ENCODE measurements around the gene GRM2. TPM values are rescaled to one million over a fixed set of nuclear protein-coding genes. Genes with fewer than 3 reads are reported as not detected.

GRM2 gene
- total and polyA plus RNA-seq, 2 of the 8 experiments (the other 6 are each of a cell fraction or from before 2014, with no cell fraction given): 3.9 to 10.5 TPM

DNA sequence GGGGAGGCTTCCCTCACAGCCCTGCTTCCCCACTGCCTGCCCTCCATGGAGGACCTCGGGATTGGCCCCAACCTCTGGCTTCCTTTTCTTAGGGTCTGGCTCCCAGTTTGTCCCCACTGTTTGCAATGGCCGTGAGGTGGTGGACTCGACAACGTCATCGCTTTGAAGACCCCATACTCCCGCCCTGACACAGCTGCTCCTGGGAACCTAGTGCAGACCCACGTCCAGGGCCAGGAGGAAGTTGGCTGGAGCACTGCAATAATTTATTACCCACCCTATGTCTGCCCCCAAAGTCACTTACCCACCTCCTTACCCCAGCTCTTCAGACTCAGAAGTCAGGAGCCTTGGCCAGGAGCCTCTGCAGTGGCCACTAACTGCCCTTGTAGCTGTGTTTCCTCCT lies 11.1 kb downstream of the GRM2 start:
- ChIA-PET CTCF (ENCODE audit: partially characterized antibody) (interaction anchor here (0.6 to 4.4 kb wide), 15 partner anchors 9 to 167 kb away, joined by 3 to 108 read pairs (median 5); partner anchors contain the start of gene GRM2), POLR2A (ENCODE audit: partially characterized antibody) (interaction anchor here (1.5 to 1.7 kb wide), 2 partner anchors 80 to 81 kb away, joined by 4 to 7 read pairs; no protein-coding TSS in a partner anchor)

More for the DNA sequence above, 11.1 kb downstream of the GRM2 start:
- H4K20me1 ChIP-seq (replicated peaks in 1 of 2; ENCODE audit: control insufficient read depth in 1 of 2, insufficient read depth in 2 of 2, low read length in 2 of 2): peaks cover 0 to 3% of the 10 kb centered on the region in 2 experiments
- H3K79me1 ChIP-seq (ENCODE audit: low read depth, low read length): no peaks in the 10 kb centered on the region
- H3K79me2 ChIP-seq (ENCODE audit: control insufficient read depth in 1 of 2, insufficient read depth in 2 of 2, low read length in 2 of 2): no peaks in the 10 kb centered on the region
- no peak overlapping the region for H3K18ac ChIP-seq (ENCODE audit: extremely low read depth, low read length)
- H3K4me3 ChIP-seq (ENCODE audit: extremely low read depth in 1 of 4, insufficient read depth in 2 of 4, low read depth in 3 of 4, low read length in 4 of 4): no peak overlapping the region
- no peak overlapping the region for H3K4ac ChIP-seq (replicated peaks; ENCODE audit: insufficient read length, low read depth, low read length)
- 92% methylated on average over 7 of the region's 7 CpGs; no CpG with 5 or more reads in 1 of the 2 experiments for WGBS, 2 experiments (ENCODE audit: extremely low coverage in 1 of 2, insufficient coverage in 1 of 2, insufficient read length in 1 of 2, insufficient replicate concordance in 2 of 2, low coverage in 1 of 2, low lambda C conversion rate in 2 of 2, missing lambda C conversion rate in 1 of 2)
- H3K14ac ChIP-seq (ENCODE audit: insufficient read length): no peak overlapping the region
- no peak overlapping the region for H3K56ac ChIP-seq (replicated peaks; ENCODE audit: insufficient read length, low read depth, low read length)
- no peak overlapping the region for H3K27ac ChIP-seq (ENCODE audit: low read depth, low read length)
- no peak overlapping the region for H2BK15ac ChIP-seq (ENCODE audit: low read length)
- no peaks in the 10 kb centered on the region for H3K27me3 ChIP-seq (replicated peaks in 1 of 4; ENCODE audit: control insufficient read depth in 3 of 4, extremely low read depth in 1 of 4, insufficient read depth in 3 of 4, low read length in 3 of 4)
- H3K9ac ChIP-seq (replicated peaks in 1 of 4; ENCODE audit: extremely low read depth in 1 of 4, low read depth in 3 of 4, low read length in 3 of 4): no peak overlapping the region
- no peak for DNase-seq (ENCODE audit: low read depth in 1 of 2, low spot score in 2 of 2)
- no peak for FAIRE-seq
- no peak overlapping the region for H2BK12ac ChIP-seq (ENCODE audit: low read depth, low read length)
- H3K36me3 ChIP-seq (ENCODE audit: control insufficient read depth in 2 of 4, insufficient read depth in 4 of 4, low read length in 3 of 4): no peaks in the 10 kb centered on the region
- H3K4me2 ChIP-seq (ENCODE audit: insufficient read depth in 1 of 2, low read depth in 2 of 2, low read length in 2 of 2): no peak overlapping the region
- no peaks in the 10 kb centered on the region; a peak in 1 of 7 replicates for H3K4me1 ChIP-seq (replicated peaks in 1 of 4; ENCODE audit: control insufficient read depth in 3 of 4, insufficient read depth in 4 of 4, low read length in 3 of 4)
- H3K23ac ChIP-seq (ENCODE audit: insufficient read length): no peak overlapping the region
- peaks cover 2% of the 10 kb centered on the region; the same call in 1 of the 2 replicates for H3K23me2 ChIP-seq (ENCODE audit: low read depth, low read length)
- TF ChIP-seq CBX5 (IDR thresholded peaks at IDR 0.05; ENCODE audit: low read depth, low read length): no peak
- TF ChIP-seq KDM1A (IDR thresholded peaks at IDR 0.05; ENCODE audit: borderline replicate concordance, low read length): no peak
- no peak for TF ChIP-seq KDM5A (IDR thresholded peaks at IDR 0.05; ENCODE audit: low read length)
- no peak overlapping the region for H4K8ac ChIP-seq (ENCODE audit: extremely low read depth, insufficient read depth, low read length)
- H2AK5ac ChIP-seq (ENCODE audit: low read depth, low read length): no peak overlapping the region
- no peak overlapping the region for H2BK120ac ChIP-seq (replicated peaks; ENCODE audit: low read depth, low read length)
- no peaks in the 10 kb centered on the region for H3K9me3 ChIP-seq (ENCODE audit: insufficient read depth in 2 of 2, low read depth in 1 of 2, low read length in 1 of 2)
- no peak overlapping the region for H2BK20ac ChIP-seq (ENCODE audit: low read length)
- H2AFZ ChIP-seq (ENCODE audit: low read length): no peak overlapping the region
- H4K91ac ChIP-seq (replicated peaks; ENCODE audit: insufficient read length, low read length): no peak overlapping the region
- no peak overlapping the region for H2BK5ac ChIP-seq (ENCODE audit: low read depth, low read length)
- H4K5ac ChIP-seq (ENCODE audit: insufficient read length, low read depth, low read length): no peak overlapping the region

All from H1 (cell line).